H9 (cell line): Measurements from ENCODE around the gene CALM1. TPM values are rescaled to one million over a fixed set of nuclear protein-coding genes. Genes with fewer than 3 reads are reported as not detected.

ENCODE experiments used
- DNase-seq: peaks from one replicate; pipeline ENCODE4 v3.0.0-alpha.2; 2017
- H2AFZ ChIP-seq: one replicate; pipeline ENCODE4 v1.6.1; 2013; ENCODE audit warnings: mild to moderate bottlenecking, low read length, control low read depth, moderate library complexity
- H2AK5ac ChIP-seq: 2 replicates; pipeline ENCODE4 v1.6.1; 2013; ENCODE audit warnings: low read length, control low read depth, mixed read lengths; ENCODE audit not compliant: insufficient read length
- H2BK120ac ChIP-seq: one replicate; pipeline ENCODE4 v1.6.1; 2013; ENCODE audit warnings: low read depth, mild to moderate bottlenecking, low read length, control low read depth, inconsistent platforms; ENCODE audit not compliant: poor library complexity, severe bottlenecking
- H2BK12ac ChIP-seq: 2 replicates; pipeline ENCODE4 v1.6.1; 2013; ENCODE audit warnings: low read length, control low read depth, mixed read lengths, low read depth; ENCODE audit not compliant: insufficient read length
- H2BK15ac ChIP-seq: 2 replicates; pipeline ENCODE4 v1.6.1; 2013; ENCODE audit warnings: low read depth, low read length, control low read depth
- H2BK20ac ChIP-seq: one replicate; pipeline ENCODE4 v1.6.1; 2013; ENCODE audit warnings: low read depth, mild to moderate bottlenecking, low read length, control low read depth, inconsistent platforms; ENCODE audit not compliant: poor library complexity, severe bottlenecking
- H2BK5ac ChIP-seq: 2 replicates; pipeline ENCODE4 v1.6.1; 2013; ENCODE audit warnings: low read length, control low read depth, mixed read lengths; ENCODE audit not compliant: insufficient read length
- H3K14ac ChIP-seq: 2 replicates; pipeline ENCODE4 v1.6.1; 2013; ENCODE audit warnings: low read length, control low read depth; ENCODE audit not compliant: insufficient read depth
- H3K18ac ChIP-seq: 2 replicates; pipeline ENCODE4 v1.6.1; 2013; ENCODE audit warnings: low read depth, mild to moderate bottlenecking, mixed read lengths, low read length, control low read depth; ENCODE audit not compliant: insufficient read length
- H3K23ac ChIP-seq: 2 replicates; pipeline ENCODE4 v1.6.1; 2013; ENCODE audit warnings: low read length, control low read depth, mixed read lengths, low read depth; ENCODE audit not compliant: insufficient read length
- H3K23me2 ChIP-seq: 2 replicates; pipeline ENCODE4 v1.6.1; 2013; ENCODE audit warnings: low read depth, mild to moderate bottlenecking, mixed read lengths, low read length, control low read depth; ENCODE audit not compliant: insufficient read length, poor library complexity, severe bottlenecking
- H3K27ac ChIP-seq: 2 replicates; pipeline ENCODE4 v1.5.1; 2013; ENCODE audit warnings: low read length, control low read depth, mixed read lengths, low read depth; ENCODE audit not compliant: insufficient read length
- H3K27me3 ChIP-seq: 2 replicates; pipeline ENCODE4 v1.6.1; 2013; ENCODE audit warnings: low read length, control low read depth, inconsistent platforms; ENCODE audit not compliant: insufficient read depth
- H3K4ac ChIP-seq: 2 replicates; pipeline ENCODE4 v1.6.1; 2013; ENCODE audit warnings: low read depth, mild to moderate bottlenecking, control low read depth, inconsistent platforms, low read length, moderate library complexity
- H3K4me1 ChIP-seq: 2 replicates; pipeline ENCODE4 v1.6.1; 2013; ENCODE audit warnings: low read length, control low read depth, inconsistent platforms; ENCODE audit not compliant: insufficient read depth
- H3K4me2 ChIP-seq: 2 replicates; pipeline ENCODE4 v1.6.1; 2013; ENCODE audit warnings: low read length, control low read depth, mixed read lengths; ENCODE audit not compliant: insufficient read length, insufficient read depth
- H3K56ac ChIP-seq: 2 replicates; pipeline ENCODE4 v1.6.1; 2013; ENCODE audit warnings: low read depth, mild to moderate bottlenecking, mixed read lengths, low read length, control low read depth; ENCODE audit not compliant: insufficient read length
- H3K79me1 ChIP-seq: 2 replicates; pipeline ENCODE4 v1.6.1; 2013; ENCODE audit warnings: low read depth, mild to moderate bottlenecking, moderate library complexity, low read length, control low read depth, inconsistent platforms; ENCODE audit not compliant: insufficient read depth, poor library complexity, severe bottlenecking
- H3K79me2 ChIP-seq: 2 replicates; pipeline ENCODE4 v1.6.1; 2013; ENCODE audit warnings: low read length, control low read depth, inconsistent platforms; ENCODE audit not compliant: insufficient read depth
- H3K9ac ChIP-seq: 2 replicates; pipeline ENCODE4 v1.6.1; 2013; ENCODE audit warnings: low read length, control low read depth, mixed read lengths; ENCODE audit not compliant: insufficient read length; ENCODE audit errors: extremely low read depth
- H3K9me3 ChIP-seq: one replicate; pipeline ENCODE4 v1.6.1; 2013; ENCODE audit warnings: low read depth, low read length, inconsistent platforms; ENCODE audit not compliant: control insufficient read depth
- H3T11ph ChIP-seq: one replicate; pipeline ENCODE4 v1.6.1; 2013; ENCODE audit warnings: mild to moderate bottlenecking, low read length, control low read depth, inconsistent platforms
- H4K20me1 ChIP-seq: one replicate; pipeline ENCODE4 v1.6.1; 2013; ENCODE audit not compliant: control insufficient read depth, insufficient read length, insufficient read depth
- H4K5ac ChIP-seq: 2 replicates; pipeline ENCODE4 v1.6.1; 2013; ENCODE audit warnings: low read depth, mild to moderate bottlenecking, mixed read lengths, low read length, control low read depth; ENCODE audit not compliant: insufficient read length
- H4K8ac ChIP-seq: replicated peaks from 2 replicates; pipeline ENCODE4 v1.6.1; 2013; ENCODE audit warnings: low read length, control low read depth, mixed read lengths, low read depth; ENCODE audit not compliant: insufficient read length
- H4K91ac ChIP-seq: 2 replicates; pipeline ENCODE4 v1.6.1; 2013; ENCODE audit warnings: low read depth, mild to moderate bottlenecking, moderate library complexity, mixed read lengths, low read length, control low read depth; ENCODE audit not compliant: insufficient read length
- H3K27ac Mint-ChIP-seq, 3 experiments: 2 replicates in 2 of 3; 3 replicates in 1 of 3; pipeline ENCODE4 v1.8.0; 2020 to 2021; ENCODE audit warnings: mixed read lengths in 3 of 3, mild to moderate bottlenecking in 1 of 3, moderate library complexity in 1 of 3
- H3K27me3 Mint-ChIP-seq: 2 replicates; pipeline ENCODE4 v1.8.0; 2021; ENCODE audit warnings: low read depth, mild to moderate bottlenecking, moderate library complexity, mixed read lengths
- H3K36me3 Mint-ChIP-seq, 3 experiments: 2 replicates in 2 of 3; 3 replicates in 1 of 3; pipeline ENCODE4 v1.8.0; 2020 to 2021; ENCODE audit warnings: low read depth in 3 of 3, mixed read lengths in 3 of 3; ENCODE audit not compliant: insufficient read depth in 1 of 3
- H3K4me1 Mint-ChIP-seq, 2 experiments: 2 replicates each; pipeline ENCODE4 v1.8.0; 2020; ENCODE audit warnings: mixed read lengths in 2 of 2
- H3K4me3 Mint-ChIP-seq, 2 experiments: 2 replicates in 1 of 2; 3 replicates in 1 of 2; pipeline ENCODE4 v1.8.0; 2020 to 2021; ENCODE audit warnings: mild to moderate bottlenecking in 2 of 2, mixed read lengths in 2 of 2, moderate library complexity in 1 of 2
- H3K9me3 Mint-ChIP-seq, 2 experiments: 2 replicates in 1 of 2; 3 replicates in 1 of 2; pipeline ENCODE4 v1.8.0; 2020; ENCODE audit warnings: mild to moderate bottlenecking in 2 of 2, mixed read lengths in 2 of 2, moderate library complexity in 1 of 2
- CTCF ChIP-seq: fragments of 200-600 bp; sonication (generic); conservative IDR thresholded peaks from 3 replicates; pipeline ENCODE4 v1.8.0; 2021; ENCODE audit warnings: antibody characterized with exemption, mild to moderate bottlenecking
- WGBS: extraction: QIAGEN DNeasy Blood & Tissue Kit; methylation state at CpG from one replicate; pipeline ENCODE4 v1.1.7; 2013; ENCODE audit warnings: missing lambda C conversion rate, low lambda C conversion rate, mixed read lengths; ENCODE audit not compliant: insufficient read length; ENCODE audit errors: extremely low coverage; 5-methylcytosine and 5-hydroxymethylcytosine counted together
- total RNA-seq: library from RNA; stranded (reverse); gene quantifications from 2 replicates; pipeline ENCODE4 v1.2.1, GENCODE V29; 2021

CALM1 gene
- total RNA-seq, 1 experiment from 2014 or later: 354 TPM

DNA sequence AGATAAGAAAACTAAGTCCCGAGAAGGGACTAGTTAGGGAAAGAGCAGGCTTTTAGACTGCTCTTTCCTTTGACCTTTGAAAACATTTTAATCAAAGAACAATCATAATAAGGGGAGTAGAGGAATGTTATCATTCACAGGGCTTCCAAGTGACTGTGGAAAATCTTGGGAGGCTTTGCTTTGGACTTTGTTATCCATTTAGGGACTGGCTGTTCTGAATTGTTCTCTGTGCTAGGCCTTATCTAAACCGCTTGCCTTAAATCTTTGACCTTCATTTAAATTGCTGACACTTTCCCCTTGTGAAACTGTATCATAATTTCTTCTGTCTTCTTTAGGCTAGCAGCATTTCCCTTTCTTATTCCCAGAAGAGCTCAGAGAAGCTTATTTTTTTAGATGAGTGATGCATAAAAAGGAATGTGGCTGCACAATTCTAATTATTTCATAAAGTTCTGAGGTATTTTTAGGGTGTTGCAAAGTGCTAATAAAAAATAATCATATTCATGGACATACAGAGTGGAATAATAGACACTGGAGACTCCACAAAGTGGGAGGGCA lies 9.5 kb upstream of the CALM1 start:
- H3K27ac Mint-ChIP-seq: no peak overlapping the region
- WGBS: no CpG with 5 or more reads among the region's 2 CpGs

More for the DNA sequence above, 9.5 kb upstream of the CALM1 start:
- H3K4me3 Mint-ChIP-seq: no peak overlapping the region
- Histone ChIP-seq H2BK5ac (no peak overlapping the region), H2BK12ac (no peak overlapping the region), H2BK120ac (no peak overlapping the region), H3K9me3 (no peaks in the 10 kb centered on the region), H3K56ac (no peak overlapping the region), H3K79me2 (no peaks in the 10 kb centered on the region), H4K5ac (no peak overlapping the region), H4K91ac (no peak overlapping the region), H3K27ac (no peak overlapping the region), H3K9ac (no peak overlapping the region), H3K23ac (no peak overlapping the region), H3K4me1 (peaks cover 8% of the 10 kb centered on the region; the same call in 1 of the 2 replicates), H4K8ac (no peak overlapping the region), H3K27me3 (no peaks in the 10 kb centered on the region), H3K79me1 (no peaks in the 10 kb centered on the region), H2BK20ac (no peak overlapping the region), H3K4me2 (no peak overlapping the region), H3K14ac (no peak overlapping the region), H2AK5ac (no peak overlapping the region), H3K18ac (no peak overlapping the region), H3T11ph (no peak overlapping the region), H3K23me2 (peaks cover 17% of the 10 kb centered on the region), H2BK15ac (no peak overlapping the region), H3K4ac (no peak overlapping the region), H4K20me1 (no peaks in the 10 kb centered on the region), H2AFZ (no peak overlapping the region)
- no peak for DNase-seq
- no peaks in the 10 kb centered on the region for H3K9me3 Mint-ChIP-seq
- H3K4me1 Mint-ChIP-seq: peaks cover 18 to 21% of the 10 kb centered on the region in 2 experiments
- H3K36me3 Mint-ChIP-seq: no peaks in the 10 kb centered on the region
- no peak for TF ChIP-seq CTCF
- H3K27me3 Mint-ChIP-seq: peaks cover 16% of the 10 kb centered on the region
